Activated T-cell treated with anti-CD3 and anti-CD28 coated beads, Interleukin-2, amount 50 U/mL, for 72 hours (primary cell): ENCODE data around the gene OCEL1. TPM values are rescaled to one million over a fixed set of nuclear protein-coding genes. Genes with fewer than 3 reads are reported as not detected.

Source experiments
- ATAC-seq, 2 donors: fragments of 150-1000 bp; cut with Tn5 transposase; replicated peaks in 1 of 2; 2 replicates each; pipeline ENCODE4 v1.10.0; 2021; ENCODE audit warnings: moderate library complexity in 2 of 2, mild to moderate bottlenecking in 1 of 2
- DNase-seq, 2 donors: peaks; one replicate each; pipeline ENCODE4 v3.0.0; 2021 to 2022; ENCODE audit warnings: mixed read lengths in 1 of 2
- H3K27ac Mint-ChIP-seq: one replicate; pipeline ENCODE4 v1.8.0; 2022; ENCODE audit warnings: mild to moderate bottlenecking, moderate library complexity, mixed read lengths
- H3K27me3 Mint-ChIP-seq: one replicate; pipeline ENCODE4 v1.8.0; 2022; ENCODE audit warnings: low read depth, mixed read lengths
- H3K36me3 Mint-ChIP-seq, 2 donors: one replicate each; pipeline ENCODE4 v1.8.0; 2022; ENCODE audit warnings: mixed read lengths in 2 of 2, mild to moderate bottlenecking in 1 of 2; ENCODE audit not compliant: insufficient read depth in 2 of 2
- H3K4me1 Mint-ChIP-seq: one replicate; pipeline ENCODE4 v1.8.0; 2022; ENCODE audit warnings: low read depth, mixed read lengths
- H3K4me3 Mint-ChIP-seq, 2 donors: one replicate each; pipeline ENCODE4 v1.8.0; 2022; ENCODE audit warnings: mild to moderate bottlenecking in 2 of 2, mixed read lengths in 2 of 2, moderate library complexity in 2 of 2
- H3K9me3 Mint-ChIP-seq, 2 donors: one replicate each; pipeline ENCODE4 v1.8.0; 2022; ENCODE audit warnings: mixed read lengths in 2 of 2
- total RNA-seq, 2 donors: library from RNA; stranded (reverse); gene quantifications; one replicate each; pipeline ENCODE4 v1.2.3, GENCODE V29; 2022

The OCEL1 gene
- total RNA-seq, 2 donors from 2014 or later = 19.3 to 19.4 TPM

DNA sequence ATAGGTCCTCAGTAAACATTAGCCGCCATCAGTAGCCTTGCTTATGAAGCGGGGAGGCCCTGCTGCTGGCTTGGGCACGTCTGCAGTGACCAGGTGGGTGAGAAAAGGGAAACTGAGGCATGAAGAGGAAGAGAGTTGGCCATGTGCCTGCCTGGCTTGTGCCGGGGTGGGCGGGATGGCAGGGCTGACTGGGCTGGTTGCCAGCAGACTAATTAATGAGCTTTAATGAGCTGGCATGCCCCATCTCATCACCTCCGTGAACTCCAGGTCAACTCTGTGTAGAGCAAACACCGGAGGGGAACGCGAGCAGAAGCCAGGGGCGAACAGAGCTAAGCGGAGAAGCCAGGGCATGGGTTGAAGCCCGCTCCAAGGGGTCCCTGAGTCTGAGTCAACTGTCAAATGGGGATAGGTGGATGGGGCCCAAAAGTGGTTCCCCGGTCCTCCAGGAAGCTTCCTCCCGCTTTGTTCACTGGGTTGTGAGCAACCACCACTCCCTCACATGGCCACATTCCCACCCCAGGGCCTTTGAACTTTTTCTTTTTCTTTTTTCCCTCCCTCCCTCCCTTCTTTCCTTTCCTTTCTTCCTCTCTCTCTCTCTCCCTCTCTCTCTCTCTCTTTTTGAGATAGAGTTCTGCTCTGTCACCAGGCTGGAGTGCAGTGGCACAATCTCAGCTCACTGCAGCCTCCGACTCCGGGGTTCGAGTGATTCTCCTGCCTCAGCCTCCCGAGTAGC is 11.0 kb downstream of the OCEL1 start:
- H3K36me3 Mint-ChIP-seq = no peaks in the 10 kb centered on the region
- peak overlapping the region in 1 of 2 donors; percentile 62 for H3K4me3 Mint-ChIP-seq
- H3K27ac Mint-ChIP-seq = no peak overlapping the region
- no peaks in the 10 kb centered on the region for H3K27me3 Mint-ChIP-seq
- peaks cover 14% of the 10 kb centered on the region for H3K4me1 Mint-ChIP-seq
- DNase-seq = no peak
- ATAC-seq = no peak
- no peaks in the 10 kb centered on the region for H3K9me3 Mint-ChIP-seq

DNA sequence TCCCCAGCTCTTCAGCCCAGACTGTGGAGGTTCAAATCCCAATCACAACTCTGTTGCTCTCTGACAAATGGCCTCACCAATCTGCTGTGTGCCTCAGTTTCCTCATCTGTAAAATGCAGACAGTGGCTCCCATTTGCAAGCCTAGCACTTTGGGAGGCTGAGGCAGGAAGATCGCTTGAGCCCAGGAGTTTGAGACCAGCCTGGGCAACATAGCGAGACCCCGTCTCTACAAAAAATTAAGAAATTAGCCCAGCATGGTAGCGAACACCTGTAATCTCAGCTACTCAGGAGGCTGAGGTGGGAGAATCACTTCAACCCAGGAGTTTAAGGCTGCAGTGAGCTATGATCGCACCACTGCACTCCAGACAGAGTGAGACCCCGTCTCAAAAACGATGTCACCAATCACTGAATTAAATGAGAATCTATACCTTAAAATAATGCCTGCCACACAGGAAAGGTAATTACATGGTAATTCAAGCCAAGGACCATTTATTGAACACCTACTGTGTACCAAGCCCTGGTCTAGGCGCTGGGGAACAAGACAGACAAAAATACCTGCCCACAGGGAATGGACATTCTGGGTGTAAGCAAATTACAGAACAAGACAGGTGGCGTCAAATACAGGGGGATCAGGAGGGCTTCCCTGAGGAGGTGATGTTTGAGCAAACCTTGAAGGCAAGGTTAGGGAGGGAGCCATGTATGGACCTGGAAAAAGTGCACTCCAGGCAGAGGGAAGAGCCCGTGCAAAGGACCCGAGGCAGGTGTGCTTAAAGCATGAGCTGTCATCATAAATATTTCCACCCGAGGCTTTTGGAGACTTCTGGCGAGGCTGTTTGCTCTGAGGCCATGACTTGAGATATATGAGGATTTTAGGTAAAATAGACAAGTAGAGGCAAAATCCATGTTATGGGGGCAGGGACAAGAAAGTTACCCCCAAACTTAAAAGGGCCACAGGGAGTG is 12.0 kb downstream of the OCEL1 start:
- H3K27ac Mint-ChIP-seq = no peak overlapping the region
- H3K27me3 Mint-ChIP-seq = no peaks in the 10 kb centered on the region
- DNase-seq = no peak

DNA sequence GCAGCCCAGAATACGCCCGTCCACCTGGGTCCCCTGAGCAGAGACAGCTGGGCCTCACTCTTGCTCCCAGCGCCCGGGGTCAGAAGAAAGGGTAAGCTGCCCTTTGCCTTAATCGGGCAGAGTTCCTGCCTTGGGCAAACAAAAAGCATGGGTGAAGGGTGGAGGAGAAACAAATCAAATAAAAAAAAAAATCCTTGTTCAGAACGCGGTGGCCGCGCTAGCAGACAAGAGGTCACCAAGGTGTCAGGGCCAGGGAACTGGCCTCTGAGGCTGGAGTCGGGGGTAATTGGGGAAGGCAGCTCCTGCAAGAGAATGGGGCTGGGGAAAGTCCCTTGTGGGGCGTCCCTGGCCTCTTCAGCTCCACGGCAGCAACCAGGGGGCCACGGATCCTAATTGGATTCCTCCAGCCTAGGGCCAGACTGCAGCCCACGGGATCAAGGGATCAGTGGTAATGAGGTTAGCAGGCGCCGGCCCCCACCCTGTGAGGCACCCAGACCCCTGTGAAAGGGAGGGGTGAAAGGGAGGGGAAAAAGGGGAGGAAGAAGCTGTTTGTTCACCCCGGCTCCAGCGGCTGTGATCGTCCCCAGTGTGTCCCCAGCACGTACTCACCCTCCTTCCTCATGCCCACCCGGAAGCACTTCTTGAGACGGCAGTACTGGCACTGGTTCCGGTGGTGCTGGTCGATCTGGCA is 14.2 kb downstream of the OCEL1 start:
- no peak overlapping the region for H3K27ac Mint-ChIP-seq
- H3K9me3 Mint-ChIP-seq = no peaks in the 10 kb centered on the region
- H3K36me3 Mint-ChIP-seq = no peaks in the 10 kb centered on the region
- ATAC-seq = no peak
- H3K4me3 Mint-ChIP-seq = no peak overlapping the region
- no peaks in the 10 kb centered on the region for H3K27me3 Mint-ChIP-seq
- no peaks in the 10 kb centered on the region for H3K4me1 Mint-ChIP-seq
- DNase-seq = no peak

More for the DNA sequence above, 12.0 kb downstream of the OCEL1 start:
- no peak for ATAC-seq
- Mint-ChIP-seq H3K4me3 (no peak overlapping the region), H3K36me3 (no peaks in the 10 kb centered on the region), H3K9me3 (no peaks in the 10 kb centered on the region), H3K4me1 (peaks cover 14% of the 10 kb centered on the region)

DNA sequence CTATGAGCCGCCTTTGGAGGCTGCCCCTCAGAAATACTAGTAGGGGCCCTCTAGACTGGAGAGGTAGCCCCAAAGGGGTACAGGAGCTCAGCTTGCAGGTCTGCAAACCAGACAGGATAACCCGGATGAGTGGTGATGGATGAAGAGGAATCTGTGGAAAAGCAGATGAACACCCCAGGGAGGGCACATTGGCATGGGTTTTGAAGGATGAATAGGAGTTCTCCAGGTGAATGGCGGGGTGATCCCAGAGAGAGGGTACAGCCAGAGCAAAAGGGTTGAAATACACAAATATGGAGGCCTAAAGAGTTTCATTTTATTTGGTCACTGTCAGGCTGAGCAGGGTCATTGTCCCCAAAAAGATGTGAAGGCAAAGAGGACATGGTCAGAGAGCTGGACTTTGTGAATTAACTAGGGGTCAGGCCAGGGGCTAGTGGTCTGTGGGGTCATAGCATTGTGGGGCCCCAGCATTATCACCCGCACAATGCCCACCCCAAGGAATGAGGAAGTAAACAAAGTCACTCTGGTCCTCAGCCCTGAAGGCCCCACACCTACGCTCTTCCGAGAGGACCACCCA is 14.9 kb downstream of the OCEL1 start:
- ATAC-seq (no peak), DNase-seq (no peak)
- H3K4me1 Mint-ChIP-seq = no peaks in the 10 kb centered on the region
- H3K9me3 Mint-ChIP-seq = no peaks in the 10 kb centered on the region
- no peak overlapping the region for H3K27ac Mint-ChIP-seq
- H3K36me3 Mint-ChIP-seq = no peaks in the 10 kb centered on the region
- no peaks in the 10 kb centered on the region for H3K27me3 Mint-ChIP-seq
- H3K4me3 Mint-ChIP-seq = no peak overlapping the region

DNA sequence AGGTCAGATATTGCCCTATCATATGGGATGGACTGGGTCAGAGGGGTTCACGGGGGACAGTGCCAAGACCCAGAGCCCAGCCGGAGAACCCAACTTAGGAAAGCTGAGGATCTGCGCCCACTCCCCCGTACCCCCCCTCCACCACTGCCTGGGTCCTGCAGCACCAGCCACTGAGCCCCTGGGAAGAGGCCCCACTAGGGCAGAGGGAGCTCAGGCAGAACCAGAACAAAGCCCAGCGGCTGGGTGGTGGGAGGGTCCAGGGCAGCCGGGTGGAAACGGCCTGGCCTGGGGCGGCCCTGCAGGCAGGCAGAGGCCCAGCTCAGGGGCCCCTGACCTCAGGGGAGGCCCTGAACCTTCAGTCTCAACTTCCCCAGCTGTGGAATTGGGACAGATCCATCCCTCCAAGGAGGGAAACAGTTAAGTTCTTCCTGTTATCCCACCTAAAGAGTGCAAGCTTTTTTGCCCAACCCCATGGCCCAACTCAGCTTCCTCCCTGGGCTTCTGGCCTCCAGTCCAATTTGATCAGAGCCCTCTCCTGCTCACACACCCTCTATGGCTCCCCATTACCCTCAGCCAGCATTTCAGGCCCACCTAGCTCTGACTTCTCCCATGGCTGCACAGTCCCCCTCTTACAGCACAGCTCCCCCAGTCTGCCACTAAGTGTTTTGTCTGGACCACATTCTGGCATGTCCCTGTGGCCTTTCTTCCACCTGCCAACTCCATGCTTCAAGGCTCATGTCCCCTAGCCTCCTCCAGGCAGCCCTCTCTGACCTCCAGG is 16.6 kb downstream of the OCEL1 start:
- Mint-ChIP-seq H3K27me3 (peaks cover 9% of the 10 kb centered on the region), H3K36me3 (no peaks in the 10 kb centered on the region), H3K9me3 (no peaks in the 10 kb centered on the region), H3K4me3 (no peak overlapping the region), H3K27ac (no peak overlapping the region), H3K4me1 (peaks cover 10% of the 10 kb centered on the region)
- ATAC-seq (no peak), DNase-seq (no peak)

DNA sequence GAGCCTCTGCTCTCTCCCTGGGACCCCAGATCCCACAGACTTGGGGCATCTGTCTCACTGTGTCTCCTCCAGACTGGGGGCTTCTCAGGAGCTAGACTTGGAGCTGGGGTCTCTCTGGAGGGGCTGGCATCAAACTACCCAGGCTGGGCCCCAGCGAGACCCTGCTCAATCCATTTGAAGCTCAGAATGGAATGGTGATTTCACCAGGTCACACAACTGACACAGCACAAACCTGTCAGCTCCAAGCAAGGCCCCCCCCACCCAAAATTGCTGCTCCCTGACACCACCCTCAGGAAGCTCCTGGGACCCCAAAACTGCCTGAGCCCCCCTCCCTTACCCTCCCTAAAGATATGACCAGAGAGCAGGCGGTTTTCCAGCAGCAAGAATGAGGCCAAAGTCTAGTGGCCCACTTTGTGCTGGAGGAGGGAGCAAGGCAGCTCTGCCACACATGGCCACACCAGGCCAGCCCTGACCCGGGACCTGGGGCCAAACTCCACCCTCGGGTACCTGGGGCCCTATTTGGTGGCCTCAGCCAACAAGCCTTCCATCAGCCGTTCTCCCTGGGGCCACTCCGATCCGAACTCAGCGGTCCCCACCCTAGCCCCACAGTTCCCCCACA is 17.3 kb downstream of the OCEL1 start:
- peaks cover 9% of the 10 kb centered on the region for H3K27me3 Mint-ChIP-seq
- H3K9me3 Mint-ChIP-seq = no peaks in the 10 kb centered on the region
- H3K27ac Mint-ChIP-seq = no peak overlapping the region
- ATAC-seq = no peak
- peaks cover 10% of the 10 kb centered on the region for H3K4me1 Mint-ChIP-seq
- peak overlapping the region in 1 of 2 donors; percentile 20 for H3K4me3 Mint-ChIP-seq
- no peaks in the 10 kb centered on the region for H3K36me3 Mint-ChIP-seq
- no peak for DNase-seq

DNA sequence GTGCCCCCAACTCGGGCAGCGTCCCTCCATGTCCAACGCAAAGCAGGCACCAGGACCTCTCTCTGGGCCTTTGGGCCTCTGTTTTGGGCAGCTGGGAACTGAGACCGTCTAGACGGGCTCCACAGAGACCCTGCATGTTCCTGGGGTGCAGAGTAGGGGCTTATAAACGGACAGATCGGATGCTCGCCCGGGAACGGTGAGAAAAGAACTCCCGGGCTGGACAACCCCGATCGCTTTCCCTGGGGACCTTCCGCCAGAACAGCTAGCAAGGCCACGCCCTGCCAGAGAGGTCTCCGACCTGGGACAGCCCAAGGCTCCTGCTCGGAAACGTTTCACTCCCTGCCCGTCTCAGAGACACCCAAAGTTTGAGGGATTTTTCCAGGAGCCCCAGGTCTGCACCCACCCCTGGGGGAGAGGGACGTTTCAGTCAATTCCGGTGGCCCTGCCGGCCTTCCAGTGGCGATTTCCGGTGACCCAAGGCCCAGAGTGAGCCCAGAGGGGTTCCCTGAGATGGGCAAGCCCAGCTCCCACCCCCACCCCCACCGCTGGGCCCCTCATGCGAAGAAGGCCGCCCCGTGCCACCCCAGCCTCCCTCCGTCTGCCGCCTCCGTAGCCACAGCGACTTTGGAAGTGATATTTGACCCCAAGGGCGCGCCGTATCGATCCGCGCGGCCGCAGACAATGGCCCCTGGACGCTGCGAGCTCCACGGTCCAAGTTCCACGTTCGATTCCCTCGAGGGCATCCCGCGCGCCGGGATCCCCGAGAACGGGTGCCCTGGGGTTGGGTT is 18.0 kb downstream of the OCEL1 start:
- Mint-ChIP-seq H3K4me1 (peaks cover 10% of the 10 kb centered on the region), H3K27me3 (peaks cover 9% of the 10 kb centered on the region), H3K36me3 (no peaks in the 10 kb centered on the region), H3K4me3 (peak overlapping the region; percentile 55 to 73), H3K27ac (no peak overlapping the region), H3K9me3 (no peaks in the 10 kb centered on the region)
- ATAC-seq = no peak
- DNase-seq = no peak

DNA sequence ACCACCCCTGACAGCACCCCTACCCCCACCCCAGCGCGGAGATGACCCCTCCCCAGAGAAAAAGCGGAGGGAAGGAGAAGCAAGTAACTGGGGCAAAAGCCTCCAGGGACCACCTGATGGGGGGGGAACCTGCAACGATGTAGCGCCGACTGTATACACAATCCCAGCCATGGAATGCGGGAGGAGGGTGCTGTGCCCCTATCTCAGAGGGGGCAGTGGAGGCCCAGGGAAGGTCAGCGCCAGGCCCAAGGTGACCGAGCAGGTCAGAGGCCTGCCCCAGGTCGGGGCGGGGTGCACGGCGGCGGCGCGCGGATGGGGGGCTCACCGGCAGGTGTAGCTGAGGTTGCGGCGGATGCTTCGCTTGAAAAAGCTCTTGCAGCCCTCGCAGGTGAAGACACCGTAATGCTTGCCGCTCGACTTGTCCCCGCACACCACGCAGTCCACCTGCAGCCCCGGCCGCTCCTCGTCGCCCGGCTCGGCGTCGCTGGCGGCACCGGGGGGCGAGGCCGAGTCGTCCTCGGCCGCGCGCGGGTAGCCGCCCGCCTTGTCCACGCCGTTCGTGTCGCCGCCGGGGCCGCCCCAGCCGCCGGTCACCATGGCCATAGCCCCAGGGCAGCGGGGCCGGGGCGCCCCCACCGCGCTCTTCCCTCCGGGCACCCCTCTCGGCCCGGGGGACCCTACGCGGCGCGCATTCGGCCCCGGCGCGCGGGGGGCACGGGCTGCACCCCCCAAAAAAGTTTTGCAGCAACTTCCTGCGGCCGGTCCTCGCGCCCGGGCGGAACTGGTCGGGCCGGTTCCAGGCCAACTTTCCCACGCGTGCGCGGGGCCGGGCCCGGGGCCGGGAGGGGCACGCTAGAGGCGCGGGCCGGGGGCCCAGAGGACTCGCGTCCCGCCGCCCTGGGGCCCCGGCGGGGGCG is 18.9 kb downstream of the OCEL1 start:
- Mint-ChIP-seq H3K27me3 (peaks cover 9% of the 10 kb centered on the region), H3K36me3 (no peaks in the 10 kb centered on the region), H3K9me3 (no peaks in the 10 kb centered on the region), H3K4me1 (peaks cover 10% of the 10 kb centered on the region), H3K4me3 (peak overlapping the region; percentile 55 to 73), H3K27ac (no peak overlapping the region)
- ATAC-seq (no peak), DNase-seq (peak in 1 of 2 donors; percentile 22)

DNA sequence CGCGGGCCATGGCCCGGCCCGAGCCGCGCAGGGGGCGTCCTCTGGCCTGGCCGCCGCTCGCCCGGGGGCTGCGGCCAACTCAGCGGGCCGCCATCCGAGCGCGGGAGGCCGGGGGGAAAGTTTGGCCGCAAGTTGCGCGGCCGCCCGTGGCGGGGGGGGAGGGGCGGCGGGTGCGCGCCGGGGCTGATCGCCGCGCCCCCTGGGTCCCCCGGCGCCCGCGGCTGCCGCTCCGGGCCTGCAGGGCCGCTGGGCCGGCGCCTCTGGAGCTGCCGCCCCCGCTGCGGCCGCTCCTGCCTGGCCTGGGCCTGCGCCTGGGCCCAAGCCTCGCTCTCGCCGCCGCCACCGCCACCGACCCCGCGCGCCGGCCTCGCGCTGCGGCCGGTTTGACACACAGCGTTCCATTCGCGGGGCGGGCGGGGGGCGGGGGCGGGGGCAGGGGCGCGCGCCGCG is 19.5 kb downstream of the OCEL1 start, which contains the start of gene NR2F6:
Gene NR2F6 (minus strand): TSS at position 385 of the 450 bp plus-strand sequence. CDS start 699 bp downstream, outside the sequence.
- Mint-ChIP-seq H3K9me3 (no peaks in the 10 kb centered on the region), H3K36me3 (no peaks in the 10 kb centered on the region), H3K4me1 (peaks cover 10% of the 10 kb centered on the region), H3K4me3 (peak within 1 kb of the TSS; percentile 90 to 93), H3K27me3 (peaks cover 9% of the 10 kb centered on the region), H3K27ac (no peak within 1 kb of the TSS)
- DNase-seq = no peak
- ATAC-seq = peak; percentile 23 to 25

DNA sequence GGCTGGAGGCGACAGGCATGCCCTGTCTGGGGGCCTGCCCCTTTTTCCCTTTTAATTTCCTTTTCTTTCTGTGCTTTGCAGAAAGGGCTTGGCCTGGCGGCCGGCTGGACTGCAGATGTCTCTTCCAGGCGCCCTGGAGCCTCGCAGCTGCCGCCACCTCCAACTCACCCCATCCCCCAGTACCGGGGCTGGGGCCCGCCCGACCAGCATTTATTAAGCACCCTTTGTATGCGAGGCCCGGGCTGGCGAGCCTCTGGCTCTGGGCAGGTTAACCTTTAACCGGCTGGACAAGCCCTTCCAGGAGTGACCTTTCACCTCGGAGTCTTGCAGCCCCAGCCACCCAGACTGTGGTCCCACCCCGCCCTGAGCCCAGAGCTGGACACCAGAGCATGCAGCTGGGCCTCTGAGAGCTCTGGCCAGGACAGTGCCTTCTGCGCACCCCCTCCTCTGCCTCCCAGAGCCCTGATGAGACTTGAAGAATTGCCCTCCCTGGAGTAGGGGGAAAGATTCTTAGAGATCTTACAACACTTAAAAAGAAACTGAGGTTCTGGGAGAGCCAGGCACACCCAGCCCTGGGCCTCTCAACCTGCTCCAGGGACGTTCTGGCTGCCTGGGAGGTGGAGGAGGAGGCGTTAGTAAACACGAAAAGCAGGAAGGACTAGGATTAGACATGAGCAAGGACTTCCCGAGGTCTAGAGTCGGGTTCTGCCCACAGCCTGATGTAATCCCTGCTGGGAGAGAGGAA is 20.8 kb downstream of the OCEL1 start:
- Mint-ChIP-seq H3K27ac (no peak overlapping the region), H3K4me3 (peak overlapping the region; percentile 90 to 93), H3K4me1 (peaks cover 10% of the 10 kb centered on the region), H3K36me3 (no peaks in the 10 kb centered on the region), H3K9me3 (no peaks in the 10 kb centered on the region), H3K27me3 (peaks cover 9% of the 10 kb centered on the region)
- ATAC-seq (peak in 1 of 2 donors; percentile 1), DNase-seq (peak in 1 of 2 donors; percentile 19)
